ENCODE data around the gene MIPEP. TPM values are rescaled to one million over a fixed set of nuclear protein-coding genes. Genes with fewer than 3 reads are reported as not detected.

The MIPEP gene
- polyA plus RNA-seq, 2 of the 4 experiments (the other 2 are of a cell fraction): 21.6 to 32.8 TPM

DNA sequence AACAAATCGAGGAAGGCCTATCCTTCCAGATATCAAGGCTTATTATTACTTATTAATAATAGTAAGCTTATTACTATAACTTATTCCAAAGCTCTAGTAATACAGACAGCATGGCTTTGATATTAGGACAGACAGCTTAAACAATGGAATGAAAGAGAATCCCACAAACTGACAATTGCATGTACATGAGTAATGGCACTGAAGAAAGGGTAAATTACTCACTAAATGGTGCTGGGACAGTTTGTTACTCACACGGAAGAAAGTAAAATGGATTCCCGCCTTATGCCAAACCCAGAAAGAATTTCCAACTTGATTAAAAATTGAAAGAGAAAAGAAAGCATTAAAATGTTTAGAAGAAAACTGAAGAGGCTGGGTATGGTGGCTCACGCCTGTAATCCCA is 60.3 kb downstream of the MIPEP start:
- no peak for ATAC-seq
- H3K9me3 ChIP-seq: peaks cover 9% of the 10 kb centered on the region
- FAIRE-seq: no peak
- no peak for DNase-seq (ENCODE audit: low read depth in 1 of 2, low spot score in 1 of 2)
- no peak overlapping the region for H3K4me3 ChIP-seq
- ChIA-PET CTCF (interaction anchor here (0.6 kb wide), 1 partner anchor 350 kb away, joined by 3 read pairs; no protein-coding TSS in a partner anchor), POLR2A (no interaction called here)
- H3K4me2 ChIP-seq: no peak overlapping the region
- H3K27ac ChIP-seq: no peak overlapping the region
- H3K4me1 ChIP-seq: no peaks in the 10 kb centered on the region
- TF ChIP-seq SMC3 (IDR thresholded peaks at IDR 0.05) (no peak), RFX5 (IDR thresholded peaks at IDR 0.05) (no peak), CBX8 (IDR thresholded peaks at IDR 0.05) (no peak), MAFK (IDR thresholded peaks at IDR 0.05; ENCODE audit: partially characterized antibody) (no peak), NPAS2 (CRISPR knock-in tag; IDR thresholded peaks at IDR 0.05; ENCODE audit: borderline replicate concordance) (no peak), HOXA7 (CRISPR knock-in tag; IDR thresholded peaks at IDR 0.05) (no peak), GATA3 (IDR thresholded peaks at IDR 0.05; ENCODE audit: borderline replicate concordance) (no peak), HOXB5 (CRISPR knock-in tag; IDR thresholded peaks at IDR 0.05) (no peak), EP300 (IDR thresholded peaks at IDR 0.05) (no peak), CHD4 (IDR thresholded peaks at IDR 0.05; ENCODE audit: borderline replicate concordance) (no peak), RCOR1 (IDR thresholded peaks at IDR 0.05; ENCODE audit: low read depth, low read length) (no peak), NR3C1 (IDR thresholded peaks at IDR 0.05) (no peak), TFCP2L1 (CRISPR knock-in tag; IDR thresholded peaks at IDR 0.05) (no peak), HOXB13 (CRISPR knock-in tag; IDR thresholded peaks at IDR 0.05; ENCODE audit: low read depth) (no peak)
- TF ChIP-seq, protein P1, sequence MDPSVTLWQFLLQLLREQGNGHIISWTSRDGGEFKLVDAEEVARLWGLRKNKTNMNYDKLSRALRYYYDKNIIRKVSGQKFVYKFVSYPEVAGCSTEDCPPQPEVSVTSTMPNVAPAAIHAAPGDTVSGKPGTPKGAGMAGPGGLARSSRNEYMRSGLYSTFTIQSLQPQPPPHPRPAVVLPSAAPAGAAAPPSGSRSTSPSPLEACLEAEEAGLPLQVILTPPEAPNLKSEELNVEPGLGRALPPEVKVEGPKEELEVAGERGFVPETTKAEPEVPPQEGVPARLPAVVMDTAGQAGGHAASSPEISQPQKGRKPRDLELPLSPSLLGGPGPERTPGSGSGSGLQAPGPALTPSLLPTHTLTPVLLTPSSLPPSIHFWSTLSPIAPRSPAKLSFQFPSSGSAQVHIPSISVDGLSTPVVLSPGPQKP (IDR thresholded peaks at IDR 0.05; ENCODE audit: low read depth, low read length): no peak
- WGBS (ENCODE audit: missing lambda C conversion rate): 83% methylated on average over 4 of the region's 4 CpGs

DNA sequence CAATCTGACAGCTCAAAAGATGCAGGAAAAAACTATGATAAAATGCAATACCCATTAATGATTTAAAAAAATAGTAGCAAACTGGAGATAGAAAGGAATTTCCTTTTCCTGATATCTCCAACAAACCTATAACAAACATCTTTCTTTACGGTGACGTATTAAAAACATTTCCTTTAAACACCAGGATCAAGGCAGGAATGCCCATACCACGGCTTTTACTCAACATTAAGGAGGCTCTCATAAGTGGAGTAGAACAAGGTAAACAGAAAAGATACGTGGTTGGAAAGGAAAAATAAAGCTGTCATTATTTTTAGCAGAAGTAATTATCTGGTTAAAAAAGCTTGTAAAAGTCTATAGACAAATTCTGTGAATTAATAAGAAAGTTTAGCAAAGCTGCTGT is 61.1 kb downstream of the MIPEP start:
- DNase-seq (ENCODE audit: low read depth in 1 of 2, low spot score in 1 of 2): no peak
- ChIA-PET CTCF (interaction anchor here (0.6 to 0.7 kb wide), 2 partner anchors 18 to 349 kb away, joined by 3 read pairs; no protein-coding TSS in a partner anchor), POLR2A (no interaction called here)
- Histone ChIP-seq H3K4me3 (no peak overlapping the region), H3K4me2 (no peak overlapping the region), H3K4me1 (no peaks in the 10 kb centered on the region), H3K27ac (no peak overlapping the region), H3K9me3 (peaks cover 13% of the 10 kb centered on the region)
- ATAC-seq: no peak
- TF ChIP-seq CBX8 (IDR thresholded peaks at IDR 0.05) (no peak), CBX2 (IDR thresholded peaks at IDR 0.05; ENCODE audit: borderline replicate concordance, low read depth) (no peak), RNF2 (IDR thresholded peaks at IDR 0.05; ENCODE audit: borderline replicate concordance, low read depth) (no peak), ESRRA (IDR thresholded peaks at IDR 0.05; ENCODE audit: borderline replicate concordance, low read length) (no peak), CHD4 (IDR thresholded peaks at IDR 0.05; ENCODE audit: borderline replicate concordance) (no peak)
- no peak for FAIRE-seq
- 89% methylated on average over 4 of the region's 4 CpGs for WGBS (ENCODE audit: missing lambda C conversion rate)

DNA sequence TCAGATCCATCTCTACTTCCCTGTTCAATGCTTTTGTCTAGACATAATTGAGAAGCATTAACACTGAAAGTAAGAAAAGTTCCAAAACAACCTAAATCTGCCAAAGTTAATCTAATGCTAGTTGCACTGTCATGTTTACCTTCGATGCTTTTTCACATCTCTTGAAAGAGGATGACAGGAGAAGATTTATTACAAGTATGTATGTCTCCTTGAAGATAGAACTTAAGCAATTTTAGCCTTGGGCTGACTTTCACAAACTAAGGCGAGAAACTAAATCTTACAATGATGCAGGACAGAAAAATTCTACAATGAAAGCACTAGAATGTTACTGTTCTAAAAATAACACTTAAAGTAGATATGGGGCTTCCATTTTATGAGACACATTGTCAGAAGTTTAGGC is 64.0 kb downstream of the MIPEP start:
- no peak for FAIRE-seq
- 78% methylated on average over 2 of the region's 2 CpGs for WGBS (ENCODE audit: missing lambda C conversion rate)
- POLR2A ChIA-PET: no interaction called here
- no peak overlapping the region for H3K4me2 ChIP-seq
- DNase-seq (ENCODE audit: low read depth in 1 of 2, low spot score in 1 of 2): no peak
- CTCF ChIA-PET: no interaction called here
- no peak for ATAC-seq
- H3K27ac ChIP-seq: no peak overlapping the region
- H3K9me3 ChIP-seq: peaks cover 13% of the 10 kb centered on the region
- no peaks in the 10 kb centered on the region for H3K4me1 ChIP-seq
- TF ChIP-seq TFCP2L1 (CRISPR knock-in tag; IDR thresholded peaks at IDR 0.05): no peak
- no peak for TF ChIP-seq KDM5A (IDR thresholded peaks at IDR 0.05)
- TF ChIP-seq, protein P2, sequence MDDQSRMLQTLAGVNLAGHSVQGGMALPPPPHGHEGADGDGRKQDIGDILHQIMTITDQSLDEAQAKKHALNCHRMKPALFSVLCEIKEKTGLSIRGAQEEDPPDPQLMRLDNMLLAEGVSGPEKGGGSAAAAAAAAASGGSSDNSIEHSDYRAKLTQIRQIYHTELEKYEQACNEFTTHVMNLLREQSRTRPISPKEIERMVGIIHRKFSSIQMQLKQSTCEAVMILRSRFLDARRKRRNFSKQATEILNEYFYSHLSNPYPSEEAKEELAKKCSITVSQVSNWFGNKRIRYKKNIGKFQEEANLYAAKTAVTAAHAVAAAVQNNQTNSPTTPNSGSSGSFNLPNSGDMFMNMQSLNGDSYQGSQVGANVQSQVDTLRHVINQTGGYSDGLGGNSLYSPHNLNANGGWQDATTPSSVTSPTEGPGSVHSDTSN (IDR thresholded peaks at IDR 0.05): no peak
- no peak for TF ChIP-seq GATA3 (IDR thresholded peaks at IDR 0.05; ENCODE audit: borderline replicate concordance)
- TF ChIP-seq MAFK (IDR thresholded peaks at IDR 0.05; ENCODE audit: partially characterized antibody): no peak
- no peak for TF ChIP-seq CBX2 (IDR thresholded peaks at IDR 0.05; ENCODE audit: borderline replicate concordance, low read depth)
- TF ChIP-seq ZC3H11A (IDR thresholded peaks at IDR 0.05): no peak
- no peak for TF ChIP-seq RFX5 (IDR thresholded peaks at IDR 0.05)
- TF ChIP-seq BHLHE40 (IDR thresholded peaks at IDR 0.05; ENCODE audit: low read depth, low read length): no peak
- TF ChIP-seq, protein P1 (IDR thresholded peaks at IDR 0.05; ENCODE audit: low read depth, low read length): no peak
- TF ChIP-seq SREBF2 (IDR thresholded peaks at IDR 0.05): no peak
- no peak for TF ChIP-seq CHD4 (IDR thresholded peaks at IDR 0.05; ENCODE audit: borderline replicate concordance)
- TF ChIP-seq PHF8 (IDR thresholded peaks at IDR 0.05; ENCODE audit: borderline replicate concordance, low read depth): no peak
- no peak for TF ChIP-seq CHD2 (IDR thresholded peaks at IDR 0.05; ENCODE audit: low read length, partially characterized antibody)
- TF ChIP-seq RARB (CRISPR knock-in tag; IDR thresholded peaks at IDR 0.05): no peak
- no peak for TF ChIP-seq HEYL (CRISPR knock-in tag; IDR thresholded peaks at IDR 0.05)
- TF ChIP-seq ZSCAN20 (CRISPR knock-in tag; IDR thresholded peaks at IDR 0.05): no peak
- no peak for TF ChIP-seq FOSL2 (IDR thresholded peaks at IDR 0.05)
- TF ChIP-seq FOSL2 (CRISPR knock-in tag; IDR thresholded peaks at IDR 0.05): no peak
- no peak overlapping the region for H3K4me3 ChIP-seq
